Left forelimb (tissue), 1 donor: ENCODE measurements around the gene RNF112.
A peak's percentile ranks its signal among the peaks of the same experiment; 100 is the strongest.

Experiments used
- DNase-seq: peaks from one replicate; pipeline ENCODE4 v3.0.0-alpha.2; 2018; ENCODE audit warnings: low spot score

RNF112 gene

DNA sequence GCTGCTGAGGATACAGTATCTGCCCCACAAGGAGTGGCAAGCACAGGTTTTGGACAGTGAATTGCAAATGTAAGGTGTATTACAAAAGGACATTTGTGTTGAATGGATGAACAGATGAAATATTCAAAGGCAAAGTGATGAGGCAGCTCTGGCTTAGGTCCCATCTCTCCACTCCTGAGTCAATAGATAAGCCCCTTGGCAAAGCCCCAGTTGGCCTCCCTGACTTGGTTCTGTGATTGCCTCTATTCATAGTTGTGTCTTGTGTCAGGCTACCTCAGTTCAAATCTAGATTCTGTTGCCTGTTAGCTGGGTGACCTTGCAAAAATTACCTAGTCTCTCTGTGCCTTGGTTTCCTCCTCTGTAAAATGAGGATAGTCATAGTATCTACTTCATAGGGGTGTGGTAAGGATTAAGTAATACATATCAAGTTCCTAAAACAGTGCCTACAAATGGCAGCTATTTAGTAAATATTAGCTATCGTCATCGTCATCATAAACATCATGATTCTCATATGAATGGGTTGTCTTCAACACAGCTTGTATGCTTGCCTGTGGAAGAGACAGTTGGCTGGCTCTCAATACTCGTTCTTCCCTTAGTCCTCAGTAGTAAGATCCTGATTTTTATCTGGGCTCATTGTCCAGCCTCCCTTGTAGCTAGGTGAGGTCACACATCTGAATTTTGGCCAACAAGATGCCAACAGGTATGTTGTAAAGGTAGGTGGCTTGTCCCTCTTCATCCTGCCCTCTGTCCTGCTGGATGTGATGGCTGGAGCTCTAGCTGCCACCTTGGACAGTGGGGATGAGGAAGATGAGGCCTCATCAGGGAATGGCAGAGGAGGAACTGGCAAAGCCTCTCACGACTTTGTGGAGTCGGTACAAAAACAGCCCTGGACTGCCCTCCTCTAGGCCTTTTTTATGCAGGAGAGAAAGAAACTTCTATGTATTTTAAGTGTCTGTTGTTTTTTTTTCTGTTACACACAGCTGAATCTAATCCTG is 21.9 kb upstream of the RNF112 start:
- DNase-seq = peak; percentile 30

DNA sequence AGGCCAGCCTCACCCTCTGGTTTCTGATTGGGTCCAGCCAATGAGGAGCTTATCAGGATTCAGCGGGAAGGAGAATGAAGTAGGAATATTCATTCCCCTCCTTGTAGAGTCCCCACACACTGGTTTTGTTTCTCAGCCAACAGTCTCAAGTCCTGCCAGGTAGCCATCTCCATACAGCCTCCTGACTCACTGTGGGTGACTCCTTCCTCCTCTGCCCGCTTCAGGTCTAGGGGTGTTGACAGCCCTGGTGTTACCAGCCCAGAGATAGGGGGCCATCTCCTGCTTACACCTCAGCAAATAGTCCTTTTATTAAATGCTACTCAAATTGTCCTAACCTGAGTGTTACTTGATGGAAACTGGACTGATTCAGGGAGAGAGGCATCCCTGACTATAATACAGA is 20.1 kb upstream of the RNF112 start:
- DNase-seq = peak; percentile 42

GRCh38 chr17:19391432-19391831 is 19.6 kb upstream of the RNF112 start:
- DNase-seq = peak; percentile 34

- DNase-seq = no peak
Observed at GRCh38 chr17:19392303-19392702, 18.7 kb upstream of the RNF112 start.

DNA sequence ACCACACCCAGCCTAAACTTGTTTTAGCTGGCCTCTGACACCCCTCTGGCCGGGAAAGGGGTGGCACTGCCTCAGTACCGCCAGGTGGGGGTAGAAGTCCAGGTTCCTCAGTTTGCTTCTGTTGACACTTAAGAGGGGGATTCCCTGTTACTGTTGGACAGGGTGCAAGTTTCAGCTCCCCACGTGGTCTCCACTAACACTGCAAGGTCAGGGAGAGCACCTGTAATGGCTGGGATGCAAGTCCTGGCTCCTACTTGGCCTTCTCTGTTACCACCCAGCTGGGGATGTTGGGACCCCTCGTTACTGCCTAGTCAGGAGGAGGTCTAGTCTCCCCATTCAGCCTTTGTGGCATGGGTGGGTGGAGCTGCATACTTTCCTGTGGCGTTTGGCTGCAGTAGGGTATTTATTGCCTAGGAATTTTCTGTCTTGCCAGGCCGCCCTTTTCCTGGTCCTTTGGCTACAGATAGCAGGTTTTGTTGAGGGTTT is 13.4 kb upstream of the RNF112 start:
- DNase-seq = no peak

DNA sequence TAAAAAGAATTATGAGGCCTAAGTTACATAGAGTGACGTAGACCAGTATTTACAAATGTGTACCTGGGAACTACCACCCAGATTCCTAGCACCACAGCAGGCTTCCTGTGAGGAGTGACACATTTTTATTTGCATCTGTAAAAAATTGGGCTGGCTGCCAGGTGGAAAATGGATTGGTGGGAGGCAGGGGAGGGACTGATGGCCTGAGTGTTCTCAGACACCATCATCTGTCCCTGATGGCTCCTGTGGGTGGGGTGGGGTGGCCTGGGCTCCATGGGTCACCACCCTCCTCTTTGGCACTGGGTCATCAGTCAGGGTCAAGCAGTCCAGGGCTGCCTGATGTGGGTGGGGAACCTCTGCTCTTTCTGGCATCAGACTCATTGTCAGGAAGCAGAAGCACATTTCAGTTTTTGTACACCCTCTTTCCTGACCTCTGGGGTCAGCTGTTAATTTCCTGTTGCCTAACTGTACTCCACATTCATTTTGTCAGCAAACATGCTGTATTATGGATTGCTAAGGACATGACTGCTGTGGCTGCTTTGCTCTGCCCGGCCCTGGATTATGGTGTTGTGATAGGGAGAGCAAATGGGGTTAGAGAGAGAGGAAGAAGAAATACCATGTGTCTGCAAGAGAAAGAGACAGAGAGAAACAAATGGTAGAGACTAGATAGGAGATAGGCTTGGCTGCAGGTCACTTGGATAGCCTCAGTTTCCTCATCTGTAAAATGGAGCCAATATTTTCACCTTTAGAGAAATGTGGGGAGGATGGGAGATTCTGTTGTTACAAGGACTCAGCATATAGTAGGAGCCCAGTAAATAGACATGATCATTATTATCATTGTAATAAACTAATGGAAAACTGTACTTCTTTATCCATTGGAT is 12.5 kb upstream of the RNF112 start:
- peak; percentile 55 for DNase-seq

GRCh38 chr17:19399750-19400450 is 11.1 kb upstream of the RNF112 start:
- DNase-seq = peak; percentile 73

DNA sequence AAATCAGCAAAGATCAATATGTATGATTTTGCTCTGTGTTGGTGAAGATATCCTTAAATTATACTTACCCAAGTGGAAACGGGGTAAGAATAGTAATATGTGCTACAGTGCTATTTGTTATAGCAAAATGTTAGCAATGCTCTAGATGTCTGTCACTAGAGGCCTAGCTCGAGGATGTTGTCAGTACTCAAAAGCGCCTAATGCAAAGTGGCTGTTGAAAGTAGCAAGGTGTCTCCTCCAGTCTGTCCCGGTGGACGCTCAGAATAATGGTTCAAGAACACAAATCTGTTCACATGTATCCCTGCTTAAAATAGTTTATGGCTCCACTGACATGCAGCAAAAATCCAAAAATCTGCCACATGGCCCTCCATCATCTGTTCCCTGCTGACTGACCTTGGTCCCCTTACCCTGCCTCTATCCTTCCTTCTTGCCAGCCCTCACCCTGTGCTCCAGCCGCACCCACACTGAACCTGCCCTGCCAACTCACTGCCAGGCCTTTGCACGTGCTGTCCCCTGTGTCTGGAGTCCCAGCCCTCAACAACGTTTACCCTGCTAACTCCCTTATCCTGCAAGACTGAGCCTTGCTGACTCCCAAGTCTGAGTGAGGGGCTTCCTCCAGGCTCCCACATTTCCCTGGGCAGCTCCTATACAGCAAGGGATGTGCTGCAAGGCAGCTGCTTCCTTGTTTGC is 9.6 kb upstream of the RNF112 start:
- no peak for DNase-seq

DNA sequence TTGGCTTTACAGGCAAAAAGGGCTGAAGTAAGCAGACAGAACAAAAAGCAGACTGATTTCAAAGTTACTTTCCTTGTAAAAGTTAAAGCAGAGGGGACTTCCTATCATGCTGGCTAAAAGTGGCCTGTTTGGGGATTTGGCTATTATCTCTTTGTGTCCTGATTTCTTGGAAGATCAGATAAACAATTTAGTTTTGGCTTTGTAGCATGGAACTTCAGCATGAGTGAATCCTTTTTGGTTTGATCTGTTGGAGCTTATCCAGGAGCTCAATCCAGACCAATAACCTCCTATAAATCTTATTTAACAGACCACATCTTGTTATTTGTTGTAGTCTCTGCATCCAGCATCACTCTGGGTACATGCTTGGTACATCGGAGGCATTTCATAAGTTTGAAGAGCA is 8.9 kb upstream of the RNF112 start:
- DNase-seq = no peak

- peak; percentile 58 for DNase-seq
Observed at GRCh38 chr17:19403021-19403420, 8.0 kb upstream of the RNF112 start.

GRCh38 chr17:19404264-19404663 is 6.8 kb upstream of the RNF112 start:
- DNase-seq = no peak

DNA sequence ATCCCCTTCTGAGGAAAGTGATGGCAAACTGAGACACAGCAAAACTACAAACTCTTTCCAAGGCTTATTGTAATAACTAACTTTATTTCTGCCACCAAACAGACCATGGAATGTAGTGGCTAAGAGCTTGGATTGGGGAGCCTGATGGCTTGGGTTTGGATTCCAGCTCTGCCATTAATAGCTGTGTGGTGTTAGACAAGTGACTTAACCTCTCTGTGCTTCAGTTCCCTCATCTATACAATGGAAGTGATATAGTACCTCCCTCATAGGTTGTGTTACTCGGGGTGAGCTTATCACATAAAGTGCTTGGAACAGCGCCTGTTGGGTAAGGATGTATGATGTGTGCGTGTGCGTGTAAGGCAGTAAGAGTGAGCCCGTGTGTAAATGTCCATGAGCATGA is 5.9 kb upstream of the RNF112 start:
- DNase-seq = no peak

- no peak for DNase-seq
Observed at GRCh38 chr17:19407601-19408345, 3.3 kb upstream of the RNF112 start.

DNA sequence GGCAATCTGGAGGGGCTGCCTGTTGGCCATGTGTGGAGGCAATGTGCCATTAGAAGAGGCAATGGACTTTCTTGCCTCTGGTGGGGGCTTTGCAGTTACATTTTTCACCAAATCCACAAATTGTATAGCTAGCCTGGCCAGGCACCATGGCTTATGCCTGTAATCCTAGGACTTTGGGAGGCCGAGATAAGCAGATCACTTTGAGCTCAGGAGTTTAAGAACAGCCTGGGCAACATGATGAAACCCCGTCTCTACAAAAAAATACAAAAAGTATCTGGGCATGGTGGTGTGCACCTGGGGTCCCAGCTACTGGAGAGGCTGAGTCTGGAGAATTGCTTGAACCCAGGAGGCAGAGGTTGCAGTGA is 2.7 kb upstream of the RNF112 start:
- DNase-seq = no peak

- DNase-seq = no peak
Observed at GRCh38 chr17:19409066-19409465, 2.0 kb upstream of the RNF112 start.

DNA sequence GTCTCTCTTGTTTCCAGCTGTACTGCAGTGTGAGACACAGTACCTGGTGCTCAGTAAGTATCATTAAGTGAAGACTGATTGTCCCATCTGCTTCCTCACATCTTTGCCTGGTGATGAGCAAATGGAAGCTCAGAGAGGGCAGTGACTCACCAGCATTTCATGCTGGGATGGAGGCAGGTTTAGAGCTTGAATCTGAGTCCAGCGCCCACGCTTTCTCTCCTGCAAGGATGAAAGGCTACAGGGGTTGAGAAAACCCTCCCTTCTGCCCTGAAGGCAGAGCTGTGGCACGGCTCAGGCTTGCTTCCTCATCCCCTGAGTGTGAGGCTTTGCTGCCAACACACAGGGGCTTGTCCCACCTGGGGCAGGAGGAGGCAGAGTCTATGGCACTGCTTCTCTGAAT is 1.5 kb upstream of the RNF112 start:
- no peak for DNase-seq

GRCh38 chr17:19410091-19410490 is 941 bp upstream of the RNF112 start:
- no peak for DNase-seq

DNA sequence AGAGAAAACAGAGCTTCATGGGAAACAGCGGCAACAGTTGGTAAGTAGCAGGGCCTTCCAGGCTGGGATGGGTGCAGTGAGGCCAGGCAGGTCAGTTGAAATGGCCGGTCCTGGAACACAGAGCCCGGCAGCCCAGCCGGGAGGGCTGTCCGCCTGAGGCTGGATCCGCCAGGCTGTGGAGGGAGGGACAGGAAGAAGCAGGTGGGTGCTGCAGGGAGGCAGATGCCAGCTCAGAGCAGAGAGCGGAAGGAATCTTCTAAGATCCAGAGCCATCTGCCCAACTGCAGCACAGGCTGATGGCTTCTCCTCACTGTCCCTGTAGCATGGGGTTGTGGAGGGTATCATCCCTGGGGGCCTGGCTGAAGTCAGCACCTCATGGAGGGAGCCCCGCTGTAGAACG is 599 bp downstream of the RNF112 start:
- DNase-seq = no peak

DNA sequence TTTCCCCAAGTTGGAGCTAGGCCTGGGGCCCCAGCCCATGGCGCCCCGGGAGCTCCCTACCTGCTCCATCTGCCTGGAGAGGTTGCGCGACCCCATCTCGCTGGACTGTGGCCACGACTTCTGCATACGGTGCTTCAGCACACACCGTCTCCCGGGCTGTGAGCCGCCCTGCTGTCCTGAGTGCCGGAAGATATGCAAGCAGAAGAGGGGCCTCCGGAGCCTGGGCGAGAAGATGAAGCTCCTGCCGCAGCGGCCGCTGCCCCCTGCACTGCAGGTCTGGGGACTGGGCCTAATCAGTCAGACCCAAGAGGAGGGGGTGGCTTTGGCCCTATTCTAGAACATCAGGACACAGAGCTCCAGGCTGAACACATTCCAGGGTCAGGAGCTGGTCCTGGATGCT is 1.5 kb downstream of the RNF112 start:
- no peak for DNase-seq

GRCh38 chr17:19412984-19413383 is 2.0 kb downstream of the RNF112 start:
- DNase-seq = no peak

DNA sequence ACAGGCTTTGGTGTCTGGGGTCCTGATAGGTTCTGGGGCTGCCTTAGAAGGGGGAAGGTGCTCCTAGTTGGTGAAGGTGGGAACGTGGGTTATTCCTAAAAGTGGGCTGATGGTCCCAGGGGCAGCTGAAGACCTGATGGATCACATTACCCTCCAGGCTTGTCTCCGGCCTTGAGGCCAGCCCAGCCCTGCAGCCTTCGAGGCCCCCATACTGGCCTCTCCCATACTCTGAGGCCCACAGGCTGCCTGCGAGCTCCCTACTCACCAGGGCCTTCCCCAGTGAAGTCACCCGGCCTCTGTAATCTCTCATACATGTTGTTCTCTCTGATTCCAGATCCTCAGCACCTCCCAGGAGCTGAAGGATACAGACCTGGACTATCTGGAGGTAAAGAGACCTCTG is 2.7 kb downstream of the RNF112 start:
- no peak for DNase-seq
